Dedifferentiated amniotic fluid mesenchymal stem cell (primary cell): ENCODE data around the gene GBF1.
A peak's percentile ranks its signal among the peaks of the same experiment; 100 is the strongest.

Experiments
- DNase-seq: peaks from one replicate; pipeline ENCODE4 v3.0.0-alpha.2; 2016; ENCODE audit errors: extremely low spot score

GBF1 gene

DNA sequence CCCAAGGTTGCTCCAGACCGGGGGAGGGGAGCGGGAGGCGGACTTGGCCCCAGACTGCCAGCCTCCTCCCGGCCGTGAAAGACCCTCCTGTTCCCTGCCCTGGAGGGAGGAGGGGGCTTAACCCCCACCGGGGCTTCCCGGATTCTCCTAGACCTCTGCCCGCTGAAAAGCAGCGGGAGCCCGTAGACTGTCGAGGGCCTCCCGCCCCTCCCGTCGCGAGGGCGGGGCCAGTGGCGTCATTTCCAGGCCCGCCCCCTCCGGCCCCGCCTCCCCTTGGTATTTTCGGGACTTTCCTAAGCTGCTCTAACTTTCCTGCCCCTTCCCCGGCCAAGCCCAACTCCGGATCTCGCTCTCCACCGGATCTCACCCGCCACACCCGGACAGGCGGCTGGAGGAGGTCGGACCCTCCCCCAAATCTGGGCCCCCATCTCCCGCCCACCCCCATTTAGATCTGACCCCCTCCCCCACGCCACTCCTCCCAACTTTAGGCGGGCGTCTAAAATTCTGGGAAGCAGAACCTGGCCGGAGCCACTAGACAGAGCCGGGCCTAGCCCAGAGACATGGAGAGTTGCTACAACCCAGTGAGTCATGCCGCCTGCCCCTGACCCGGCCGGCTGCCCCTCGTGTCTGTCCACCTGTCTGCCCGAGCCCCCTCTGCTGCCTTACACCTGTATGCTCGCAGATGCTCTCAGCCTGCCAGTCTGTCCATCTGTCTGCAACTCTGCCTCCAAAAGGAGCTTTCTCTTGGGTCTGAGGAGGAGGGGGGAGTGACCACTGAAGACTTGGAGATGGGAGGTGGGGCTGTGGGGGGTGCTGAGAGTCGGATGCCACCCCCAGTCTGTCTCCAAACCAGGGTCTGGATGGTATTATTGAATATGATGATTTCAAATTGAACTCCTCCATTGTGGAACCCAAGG, 150.3 kb downstream of the GBF1 start, which contains the start of gene NFKB2:
Gene NFKB2 (plus strand): TSS at position 306 of the 917 bp plus-strand sequence. CDS start 255 bp downstream, at position 561.
- peak; percentile 86 for DNase-seq

DNA sequence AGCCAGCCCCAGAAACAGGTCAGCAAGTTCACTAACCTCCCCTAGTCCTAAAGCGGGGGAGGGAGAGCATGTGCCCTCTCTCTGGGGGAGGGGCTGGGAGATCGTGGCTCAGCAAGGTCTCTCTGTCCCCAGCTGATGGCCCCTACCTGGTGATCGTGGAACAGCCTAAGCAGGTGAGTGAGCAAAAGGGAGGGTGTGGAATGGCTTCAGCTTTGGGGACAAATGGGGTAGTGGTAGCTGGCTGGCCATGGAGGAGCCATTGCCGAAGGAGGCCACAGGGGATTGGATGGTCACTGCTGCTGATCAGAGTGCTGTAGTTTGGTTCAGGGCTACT, 151.0 kb downstream of the GBF1 start:
- DNase-seq: no peak

DNA sequence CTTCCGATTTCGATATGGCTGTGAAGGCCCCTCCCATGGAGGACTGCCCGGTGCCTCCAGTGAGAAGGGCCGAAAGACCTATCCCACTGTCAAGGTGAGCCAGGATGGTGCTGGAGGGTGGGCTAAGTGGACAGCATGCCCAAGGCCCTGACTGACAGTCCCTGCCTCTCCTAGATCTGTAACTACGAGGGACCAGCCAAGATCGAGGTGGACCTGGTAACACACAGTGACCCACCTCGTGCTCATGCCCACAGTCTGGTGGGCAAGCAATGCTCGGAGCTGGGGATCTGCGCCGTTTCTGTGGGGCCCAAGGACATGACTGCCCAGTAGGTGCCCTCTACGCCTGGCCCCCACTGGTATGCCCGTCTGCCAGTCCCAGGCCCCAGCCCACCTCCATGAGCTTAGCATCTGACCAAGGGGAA, 151.4 kb downstream of the GBF1 start:
- no peak for DNase-seq

DNA sequence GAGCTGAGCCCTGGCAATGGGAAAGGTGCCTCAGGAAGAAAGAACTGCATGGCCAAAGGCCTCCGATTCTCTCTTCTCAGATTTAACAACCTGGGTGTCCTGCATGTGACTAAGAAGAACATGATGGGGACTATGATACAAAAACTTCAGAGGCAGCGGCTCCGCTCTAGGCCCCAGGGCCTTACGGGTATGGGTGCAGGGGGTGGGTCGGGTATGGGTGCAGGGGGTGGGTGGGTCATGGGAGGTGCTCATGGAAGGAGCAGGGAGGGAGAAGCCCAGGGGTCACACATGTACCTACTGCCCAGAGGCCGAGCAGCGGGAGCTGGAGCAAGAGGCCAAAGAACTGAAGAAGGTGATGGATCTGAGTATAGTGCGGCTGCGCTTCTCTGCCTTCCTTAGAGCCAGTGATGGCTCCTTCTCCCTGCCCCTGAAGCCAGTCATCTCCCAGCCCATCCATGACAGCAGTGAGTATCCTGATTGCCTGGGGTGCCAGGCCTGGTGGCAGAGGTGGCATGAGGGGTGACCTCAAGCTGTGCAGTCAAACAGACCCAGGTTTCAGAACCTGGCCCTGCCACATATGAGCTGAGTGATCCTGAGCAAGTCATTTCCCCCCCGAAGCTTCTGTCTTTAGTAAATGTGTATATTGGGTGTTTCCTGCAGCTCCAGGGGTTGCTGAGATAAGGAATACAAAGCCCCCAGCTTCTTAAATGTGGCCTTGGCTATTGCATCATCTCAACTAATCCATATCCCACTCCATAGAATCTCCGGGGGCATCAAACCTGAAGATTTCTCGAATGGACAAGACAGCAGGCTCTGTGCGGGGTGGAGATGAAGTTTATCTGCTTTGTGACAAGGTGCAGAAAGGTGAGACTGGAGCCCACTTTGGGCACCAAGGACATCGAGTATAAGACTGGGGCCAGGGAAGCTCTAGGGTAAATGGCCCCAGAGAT, 152.2 kb downstream of the GBF1 start:
- DNase-seq: no peak

DNA sequence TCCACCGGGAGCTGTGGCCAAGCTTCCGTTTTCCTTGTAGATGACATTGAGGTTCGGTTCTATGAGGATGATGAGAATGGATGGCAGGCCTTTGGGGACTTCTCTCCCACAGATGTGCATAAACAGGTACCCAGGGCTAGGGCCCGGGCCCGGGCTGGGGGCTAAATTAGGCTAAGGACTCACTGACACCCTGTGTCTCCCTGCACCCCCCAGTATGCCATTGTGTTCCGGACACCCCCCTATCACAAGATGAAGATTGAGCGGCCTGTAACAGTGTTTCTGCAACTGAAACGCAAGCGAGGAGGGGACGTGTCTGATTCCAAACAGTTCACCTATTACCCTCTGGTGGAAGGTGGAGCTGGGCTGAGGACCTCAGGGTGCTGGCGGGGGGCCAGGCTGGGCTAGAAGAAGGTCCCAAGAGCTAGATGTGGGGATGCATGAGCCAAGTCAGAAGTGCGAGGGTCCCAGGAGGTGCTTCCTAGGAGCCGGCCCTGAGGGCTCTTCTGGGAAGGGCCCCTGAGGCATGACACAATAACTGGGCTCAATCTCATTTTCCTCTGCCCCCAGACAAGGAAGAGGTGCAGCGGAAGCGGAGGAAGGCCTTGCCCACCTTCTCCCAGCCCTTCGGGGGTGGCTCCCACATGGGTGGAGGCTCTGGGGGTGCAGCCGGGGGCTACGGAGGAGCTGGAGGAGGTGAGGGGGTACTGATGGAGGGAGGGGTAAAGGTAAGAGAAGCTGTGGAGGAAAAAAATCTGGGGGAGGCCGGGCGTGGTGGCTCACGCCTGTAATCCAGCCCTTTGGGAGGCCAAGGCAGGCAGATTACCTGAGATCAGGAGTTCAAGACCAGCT, 153.1 kb downstream of the GBF1 start:
- no peak for DNase-seq

DNA sequence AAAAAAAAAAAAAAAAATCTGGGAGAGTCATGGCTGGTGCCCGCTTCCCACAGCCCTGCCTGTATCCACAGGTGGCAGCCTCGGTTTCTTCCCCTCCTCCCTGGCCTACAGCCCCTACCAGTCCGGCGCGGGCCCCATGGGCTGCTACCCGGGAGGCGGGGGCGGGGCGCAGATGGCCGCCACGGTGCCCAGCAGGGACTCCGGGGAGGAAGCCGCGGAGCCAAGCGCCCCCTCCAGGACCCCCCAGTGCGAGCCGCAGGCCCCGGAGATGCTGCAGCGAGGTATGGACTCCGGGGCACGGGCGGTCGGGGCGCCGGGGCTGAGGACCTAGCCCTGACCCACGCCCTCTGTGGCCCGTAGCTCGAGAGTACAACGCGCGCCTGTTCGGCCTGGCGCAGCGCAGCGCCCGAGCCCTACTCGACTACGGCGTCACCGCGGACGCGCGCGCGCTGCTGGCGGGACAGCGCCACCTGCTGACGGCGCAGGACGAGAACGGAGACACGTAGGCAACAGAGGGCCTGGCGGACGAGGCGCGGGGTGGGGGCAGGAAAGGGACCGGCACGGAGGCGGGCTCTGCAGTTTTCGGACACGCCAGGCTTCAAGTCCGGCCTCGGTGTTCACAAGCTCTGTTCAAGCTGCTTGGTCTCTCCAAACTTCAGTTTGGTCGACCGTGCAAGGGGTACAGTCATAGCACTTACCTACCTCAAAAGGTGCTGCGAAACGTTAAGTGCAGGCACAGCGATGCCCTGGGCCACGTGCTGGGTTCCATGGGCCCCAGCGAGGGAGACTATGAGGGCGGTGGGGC, 154.1 kb downstream of the GBF1 start:
- DNase-seq: peak; percentile 73

DNA sequence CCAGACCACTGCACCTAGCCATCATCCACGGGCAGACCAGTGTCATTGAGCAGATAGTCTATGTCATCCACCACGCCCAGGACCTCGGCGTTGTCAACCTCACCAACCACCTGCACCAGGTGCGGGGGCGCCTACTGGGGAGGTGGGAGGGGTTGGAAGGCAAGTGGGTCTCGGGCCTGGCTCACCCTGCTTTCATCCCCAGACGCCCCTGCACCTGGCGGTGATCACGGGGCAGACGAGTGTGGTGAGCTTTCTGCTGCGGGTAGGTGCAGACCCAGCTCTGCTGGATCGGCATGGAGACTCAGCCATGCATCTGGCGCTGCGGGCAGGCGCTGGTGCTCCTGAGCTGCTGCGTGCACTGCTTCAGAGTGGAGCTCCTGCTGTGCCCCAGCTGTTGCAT, 154.7 kb downstream of the GBF1 start:
- no peak for DNase-seq

DNA sequence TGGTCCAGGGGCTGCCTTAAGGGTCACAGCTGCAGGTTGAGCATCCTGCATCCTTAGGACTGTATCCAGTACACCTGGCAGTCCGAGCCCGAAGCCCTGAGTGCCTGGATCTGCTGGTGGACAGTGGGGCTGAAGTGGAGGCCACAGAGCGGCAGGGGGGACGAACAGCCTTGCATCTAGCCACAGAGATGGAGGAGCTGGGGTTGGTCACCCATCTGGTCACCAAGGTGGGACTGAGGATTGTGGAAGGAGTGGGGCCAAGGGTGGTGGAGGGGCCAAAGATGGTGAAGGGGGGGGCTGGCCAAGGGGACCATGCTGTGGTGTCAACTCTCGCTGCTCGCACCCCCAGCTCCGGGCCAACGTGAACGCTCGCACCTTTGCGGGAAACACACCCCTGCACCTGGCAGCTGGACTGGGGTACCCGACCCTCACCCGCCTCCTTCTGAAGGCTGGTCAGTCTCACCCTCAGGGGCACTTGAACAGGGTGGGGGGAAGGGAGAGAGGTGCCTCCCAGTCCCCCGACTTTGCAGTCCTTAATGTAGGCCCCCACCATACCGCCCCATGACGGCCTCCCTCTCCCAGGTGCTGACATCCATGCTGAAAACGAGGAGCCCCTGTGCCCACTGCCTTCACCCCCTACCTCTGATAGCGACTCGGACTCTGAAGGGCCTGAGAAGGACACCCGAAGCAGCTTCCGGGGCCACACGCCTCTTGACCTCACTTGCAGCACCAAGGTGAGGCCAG, 155.4 kb downstream of the GBF1 start:
- DNase-seq: no peak

DNA sequence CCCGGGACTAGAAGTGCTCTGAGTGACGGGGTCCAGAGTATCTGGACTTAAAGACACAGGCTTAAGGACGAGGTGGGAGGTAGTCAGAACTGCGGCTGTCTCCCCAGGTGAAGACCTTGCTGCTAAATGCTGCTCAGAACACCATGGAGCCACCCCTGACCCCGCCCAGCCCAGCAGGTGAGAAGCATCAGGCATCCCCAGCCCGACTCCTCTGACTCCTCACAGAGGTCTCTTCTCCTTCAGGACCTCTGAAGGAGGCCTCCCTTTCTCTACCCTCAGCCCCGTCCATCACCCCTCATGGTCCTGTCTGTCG, 156.0 kb downstream of the GBF1 start:
- no peak for DNase-seq

DNA sequence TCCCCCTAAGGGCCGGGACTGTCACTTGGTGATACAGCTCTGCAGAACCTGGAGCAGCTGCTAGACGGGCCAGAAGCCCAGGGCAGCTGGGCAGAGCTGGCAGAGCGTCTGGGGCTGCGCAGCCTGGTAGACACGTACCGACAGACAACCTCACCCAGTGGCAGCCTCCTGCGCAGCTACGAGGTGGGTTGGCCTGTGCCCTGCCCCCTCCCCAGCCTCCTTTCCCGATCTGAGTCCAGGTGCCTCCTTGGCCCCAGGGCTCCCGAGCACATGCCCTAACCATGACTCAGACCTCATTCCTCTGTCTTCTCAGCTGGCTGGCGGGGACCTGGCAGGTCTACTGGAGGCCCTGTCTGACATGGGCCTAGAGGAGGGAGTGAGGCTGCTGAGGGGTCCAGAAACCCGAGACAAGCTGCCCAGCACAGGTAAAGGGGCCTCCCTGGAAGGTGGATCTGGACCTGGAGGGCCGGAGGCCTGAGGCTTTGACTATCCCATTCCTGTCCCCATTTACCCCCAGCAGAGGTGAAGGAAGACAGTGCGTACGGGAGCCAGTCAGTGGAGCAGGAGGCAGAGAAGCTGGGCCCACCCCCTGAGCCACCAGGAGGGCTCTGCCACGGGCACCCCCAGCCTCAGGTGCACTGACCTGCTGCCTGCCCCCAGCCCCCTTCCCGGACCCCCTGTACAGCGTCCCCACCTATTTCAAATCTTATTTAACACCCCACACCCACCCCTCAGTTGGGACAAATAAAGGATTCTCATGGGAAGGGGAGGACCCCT, 156.6 kb downstream of the GBF1 start:
- no peak for DNase-seq

DNA sequence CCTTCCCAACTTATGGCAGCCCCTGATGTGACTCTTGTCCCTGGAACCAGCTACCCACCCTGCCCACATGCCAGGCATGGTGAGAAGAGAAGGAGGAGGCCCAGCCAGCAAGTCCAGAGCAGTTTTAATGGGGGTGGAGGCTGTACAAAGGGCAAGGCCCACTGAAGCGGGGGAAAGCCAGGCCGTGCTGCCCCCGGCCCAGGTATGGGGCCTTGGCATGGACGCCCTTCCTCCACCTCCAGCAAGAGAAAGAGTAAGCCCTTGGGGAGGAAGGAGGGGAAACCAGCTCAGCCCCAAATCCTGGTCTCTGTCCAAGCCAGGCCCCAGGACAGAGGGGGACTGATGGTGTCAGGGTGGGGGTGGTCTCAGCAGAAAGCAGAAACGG, 157.2 kb downstream of the GBF1 start:
- no peak for DNase-seq

DNA sequence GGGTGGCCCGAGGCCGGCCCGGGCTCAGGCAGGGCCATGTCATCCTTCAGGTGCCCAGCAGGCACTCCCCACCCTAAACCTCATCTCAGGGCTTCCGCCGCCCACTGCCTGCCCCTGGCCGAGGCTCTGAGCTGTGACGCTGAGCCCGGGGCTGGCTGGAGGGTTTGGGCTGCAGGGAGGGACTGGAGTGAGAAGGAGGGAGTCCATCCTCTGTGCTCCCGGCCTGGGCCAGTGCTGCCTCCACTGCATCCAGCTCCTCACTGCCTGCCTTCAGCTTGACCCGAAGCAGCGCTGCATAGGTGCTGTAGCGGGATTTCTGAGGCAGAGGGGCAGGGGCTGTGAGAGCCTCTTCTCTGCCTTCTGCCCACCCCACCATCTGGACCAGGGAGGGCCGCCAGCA, 157.8 kb downstream of the GBF1 start:
- no peak for DNase-seq

DNA sequence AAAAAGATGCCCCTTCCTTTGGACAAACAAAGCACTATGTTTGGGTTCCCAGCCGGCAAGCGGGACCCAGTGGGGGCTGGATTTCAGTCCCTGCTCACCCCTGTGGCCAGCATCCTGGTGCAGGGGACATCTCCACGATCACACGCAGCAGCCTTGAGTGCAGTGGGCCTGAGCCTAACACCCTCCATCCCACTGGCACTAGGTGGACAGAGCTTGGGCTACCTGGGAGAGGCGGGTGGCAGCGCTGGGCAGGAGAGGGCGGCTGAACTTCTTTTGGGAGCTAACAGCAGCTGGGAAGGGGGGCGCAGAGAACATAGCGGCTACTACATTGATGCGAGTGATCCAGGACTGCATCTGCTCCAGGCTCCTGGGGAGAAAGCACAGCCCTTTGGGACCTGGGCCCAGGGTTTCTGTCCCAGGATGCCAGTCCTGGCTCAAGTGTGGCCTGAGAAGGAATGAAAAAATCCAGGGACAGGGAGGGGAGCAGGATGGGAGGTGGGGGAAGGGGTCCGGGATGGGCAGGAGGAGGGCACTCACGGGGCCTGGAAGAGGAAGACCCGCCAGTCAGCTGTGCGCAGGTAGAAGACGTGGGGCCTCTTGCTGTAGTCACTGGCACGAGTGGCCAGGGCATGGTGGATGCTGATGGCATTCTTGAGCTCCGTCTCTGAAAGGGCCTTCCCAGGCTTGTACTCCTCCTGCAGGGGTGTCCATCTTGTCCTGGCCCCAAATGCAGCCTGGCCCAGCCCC, 159.2 kb downstream of the GBF1 start:
- no peak for DNase-seq

DNA sequence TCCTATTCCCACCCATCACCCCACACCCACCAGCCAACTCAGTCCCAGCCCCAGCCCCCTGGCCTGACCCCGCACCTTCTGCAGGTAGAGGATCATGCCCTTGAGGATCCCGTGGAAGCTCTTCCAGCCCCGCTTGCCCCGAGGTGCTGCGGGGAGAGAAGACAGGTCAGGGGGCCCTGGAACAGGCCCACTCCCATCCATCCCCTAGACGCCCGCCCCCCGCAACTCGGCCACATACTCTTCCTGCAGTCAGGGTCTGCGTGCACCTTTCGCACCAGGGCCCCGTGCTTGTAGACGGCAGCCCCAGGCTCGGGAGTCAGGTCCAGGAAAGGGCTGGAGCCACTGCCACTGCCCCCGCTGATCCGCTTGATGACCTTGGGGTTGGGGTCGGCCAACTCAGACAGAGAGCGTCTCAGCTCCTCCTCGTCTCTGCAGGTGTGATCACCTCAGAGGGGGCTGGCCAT, 159.8 kb downstream of the GBF1 start:
- DNase-seq: no peak

DNA sequence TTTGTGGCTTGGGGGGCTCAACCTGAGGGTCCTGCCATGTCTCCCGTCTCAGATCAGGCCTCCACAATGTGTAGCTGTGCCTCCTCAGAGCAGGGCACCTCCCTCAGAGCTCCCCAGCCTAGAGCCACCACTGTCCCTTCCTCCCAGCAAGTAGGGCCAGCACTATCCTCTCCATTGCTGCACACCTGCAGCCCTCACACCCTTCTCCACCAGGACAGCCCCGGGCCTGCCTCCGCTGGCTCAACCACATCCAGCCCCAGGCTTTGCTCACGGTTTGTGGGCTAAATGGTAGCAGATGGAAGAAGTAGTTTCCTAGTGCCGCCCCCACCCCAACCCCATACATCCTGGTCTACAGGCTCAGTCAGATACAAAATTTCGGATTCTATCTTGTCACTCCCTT, 160.3 kb downstream of the GBF1 start:
- no peak for DNase-seq

DNA sequence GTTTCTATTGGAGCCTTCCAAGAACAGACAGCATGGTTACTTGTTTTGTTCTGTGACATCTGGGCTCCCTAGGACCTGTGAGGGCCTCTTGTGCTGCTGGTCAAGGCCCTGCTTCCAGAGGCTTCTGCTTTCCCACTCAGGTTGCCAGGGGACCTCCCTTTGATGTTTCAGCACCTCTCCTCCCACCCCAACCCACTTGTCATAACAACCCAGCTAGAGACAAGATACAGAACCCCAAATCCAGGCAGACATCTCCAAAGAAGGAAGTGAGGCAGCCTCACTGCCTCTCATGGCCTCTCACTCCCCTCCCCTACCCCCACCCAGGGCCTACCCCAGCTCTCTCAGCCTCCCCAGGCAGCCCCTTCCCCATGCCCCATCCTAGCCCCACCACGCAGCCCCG, 161.5 kb downstream of the GBF1 start:
- DNase-seq: no peak

DNA sequence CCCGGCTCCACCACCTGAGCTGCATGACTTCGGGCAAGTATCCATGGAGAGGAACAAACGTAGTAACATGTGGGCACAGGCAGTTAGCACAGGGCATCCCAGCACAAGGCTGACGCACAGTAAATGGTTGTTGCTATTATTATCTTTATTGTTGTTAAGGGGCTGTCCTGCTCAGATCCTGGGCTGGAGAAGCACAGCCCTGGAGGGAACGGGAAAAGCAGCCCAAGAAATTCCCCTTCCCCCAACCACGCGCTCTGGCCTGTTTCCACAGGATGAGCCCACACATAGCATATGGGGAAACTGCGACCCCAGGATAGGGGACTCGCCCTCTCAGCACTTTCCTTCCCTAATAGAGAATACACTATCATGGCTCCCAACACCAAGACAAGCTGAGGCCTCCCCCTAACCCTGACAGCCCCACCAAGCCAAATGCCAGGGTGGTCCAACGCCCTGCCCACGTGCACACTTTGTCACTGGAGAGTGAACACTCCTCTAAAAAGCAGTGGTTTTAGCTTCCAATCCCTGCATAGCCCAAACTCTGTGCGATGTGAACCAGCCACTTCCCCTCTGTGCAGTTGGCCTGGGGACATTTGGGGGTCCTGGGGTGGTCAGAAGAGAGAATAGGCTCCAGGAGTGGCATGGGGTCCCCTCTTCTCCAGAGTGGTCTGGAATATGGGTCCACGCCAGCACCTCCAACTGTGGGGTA, 162.2 kb downstream of the GBF1 start:
- no peak for DNase-seq

DNA sequence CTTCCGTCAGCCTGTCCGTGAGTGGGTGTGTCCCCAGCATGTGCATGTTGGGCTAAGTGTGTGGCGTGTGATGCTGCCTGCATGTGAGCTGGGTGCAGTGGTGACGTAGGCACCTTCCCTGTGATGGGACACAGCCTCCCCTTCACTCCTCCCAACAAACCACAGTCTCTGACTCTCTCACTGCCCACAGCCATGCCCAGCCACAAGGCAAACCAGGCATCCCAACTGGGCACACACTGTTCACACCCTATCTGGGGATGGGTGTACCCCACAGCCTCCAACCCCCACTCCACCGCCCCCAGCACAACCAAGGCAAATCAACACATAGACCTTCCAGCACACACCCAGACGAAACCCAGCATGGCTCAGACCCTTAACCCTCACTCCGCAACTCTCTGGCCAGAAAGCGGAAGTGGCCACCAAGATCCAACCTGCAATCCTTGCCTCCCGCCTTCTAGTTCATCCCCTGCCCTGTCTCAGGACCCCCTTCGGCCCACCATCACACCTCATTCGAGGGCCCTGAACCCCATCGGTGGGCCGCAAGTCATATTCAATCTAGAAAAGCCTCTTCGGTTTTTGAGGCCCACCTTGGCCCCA, 162.9 kb downstream of the GBF1 start:
- no peak for DNase-seq
